Mesenteric fat pad (tissue), 1 donor: ENCODE data around the gene ZSWIM3. TPM values are rescaled to one million over a fixed set of nuclear protein-coding genes. Genes with fewer than 3 reads are reported as not detected.
A peak's percentile ranks its signal among the peaks of the same experiment; 100 is the strongest.
"Not testable (repeated sequence)": the region's sequence is repeated elsewhere in the genome, so short reads cannot be mapped to it uniquely, and the experiment has no call there.

Source experiments
- DNase-seq: peaks from one replicate; pipeline ENCODE4 v3.0.0-alpha.2; 2020; ENCODE audit warnings: low spot score
- long read RNA-seq: library from polyadenylated mRNA; unstranded; transcript quantifications from one replicate; pipeline ENCODE4 v2.0.0, GENCODE V29; 2020
- total RNA-seq: library from RNA; stranded (reverse); fragmentation: NEBNext Ultra II Directional; extraction: Animal tissue kit (Norgen Biotek cat#: 25700); gene quantifications from one replicate; pipeline ENCODE4 v1.2.1, GENCODE V29; 2021
- donor health status: DM: yes; HTN: yes; CAD: no.

The ZSWIM3 gene
- total RNA-seq, result 2.2 TPM
- long read RNA-seq, partial matches to known transcripts, result 0 of 7 reads
- long read RNA-seq, other reads (novel, unspliced or antisense), result 5 of 7 reads

GRCh38 chr20:45857114-45857881, at the start of gene ZSWIM3, which contains the start of gene ACOT8:
Gene ZSWIM3 (plus strand): TSS chr20:45857614. CDS start chr20:45857826, 212 bp downstream.
Gene ACOT8 (minus strand): TSS chr20:45857392. CDS start chr20:45857315, 77 bp downstream.
- peak; percentile 93 for DNase-seq

DNA sequence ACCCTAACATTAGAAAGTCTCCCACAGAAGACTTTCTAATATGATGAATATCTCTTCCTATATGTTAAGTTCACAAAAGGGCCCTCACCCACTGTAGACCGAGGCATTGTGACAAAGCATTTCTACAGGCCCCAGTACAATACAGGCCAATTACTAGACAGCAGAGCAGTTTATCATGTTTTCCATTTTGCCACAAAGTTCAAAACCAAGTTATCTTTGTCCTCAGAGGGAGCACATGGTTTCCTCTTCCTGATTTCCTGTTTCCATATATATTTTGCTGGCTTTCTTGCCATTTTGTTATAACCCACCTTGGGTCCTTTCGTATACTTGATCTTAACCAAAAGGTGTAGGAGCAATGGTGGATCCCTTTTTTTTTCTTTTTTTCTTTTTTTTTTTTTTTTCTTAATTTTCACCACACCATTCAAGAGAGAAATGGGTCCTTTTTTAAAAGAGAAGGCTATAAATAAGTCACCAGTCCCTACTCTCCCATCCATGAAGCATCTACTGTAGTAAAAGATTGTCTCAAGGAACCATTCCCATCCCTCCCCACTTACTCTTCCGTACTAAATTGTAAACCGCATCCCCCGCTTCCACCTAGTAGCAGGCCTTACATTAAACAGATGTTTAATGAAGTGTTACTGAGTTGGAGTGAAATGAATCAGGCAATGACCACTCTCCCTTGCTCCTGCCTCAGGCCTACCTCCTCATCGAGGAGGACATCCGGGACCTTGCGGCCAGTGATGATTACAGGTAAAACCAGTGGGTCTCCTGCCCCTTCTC, 47.0 kb upstream of the ZSWIM3 start:
- DNase-seq, result no peak

DNA sequence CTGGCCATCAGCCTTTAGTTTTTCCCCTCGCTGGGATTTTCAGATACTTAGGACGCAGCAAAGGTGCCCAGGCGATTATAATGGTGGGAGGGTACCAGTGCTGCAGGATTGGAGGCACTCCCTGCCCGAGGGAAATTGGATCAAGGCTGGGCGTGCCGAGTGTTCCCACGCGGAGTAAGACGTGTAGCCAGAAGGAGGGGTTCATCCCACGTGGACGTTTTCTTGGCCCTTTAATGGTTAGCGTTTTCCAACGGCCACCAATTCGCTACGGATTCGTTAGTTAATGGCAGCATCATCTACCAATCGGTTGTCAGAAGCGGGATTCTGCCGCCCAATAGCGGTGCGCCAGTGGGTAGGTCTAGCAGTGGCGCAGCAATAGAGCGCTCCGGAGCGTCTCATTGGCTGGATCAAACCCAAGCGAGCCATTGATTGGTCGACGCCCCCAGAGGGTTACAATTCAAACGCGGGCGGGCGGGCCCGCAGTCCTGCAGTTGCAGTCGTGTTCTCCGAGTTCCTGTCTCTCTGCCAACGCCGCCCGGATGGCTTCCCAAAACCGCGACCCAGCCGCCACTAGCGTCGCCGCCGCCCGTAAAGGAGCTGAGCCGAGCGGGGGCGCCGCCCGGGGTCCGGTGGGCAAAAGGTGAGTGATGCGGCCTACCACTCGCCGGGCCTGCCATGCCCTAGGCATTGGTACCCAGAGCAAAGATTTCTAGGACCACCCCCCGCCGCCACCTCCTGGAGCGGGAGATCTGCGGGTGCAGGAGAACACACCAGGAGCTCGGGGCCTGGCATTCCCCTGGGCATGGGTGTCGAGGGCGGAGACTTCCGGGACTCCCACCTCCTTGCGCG, 45.0 kb upstream of the ZSWIM3 start, which contains the start of gene UBE2C:
Gene UBE2C (plus strand): TSS at position 488 of the 849 bp plus-strand sequence. CDS start 52 bp downstream, at position 540.
- peak; percentile 98 for DNase-seq

- DNase-seq, result no peak
These were observed 44.4 kb upstream of the ZSWIM3 start for GRCh38 chr20:45813006-45813340.

GRCh38 chr20:45813489-45813888, 43.9 kb upstream of the ZSWIM3 start:
- no peak for DNase-seq

- DNase-seq, result no peak
These were observed 43.1 kb upstream of the ZSWIM3 start for GRCh38 chr20:45814314-45814713.

DNA sequence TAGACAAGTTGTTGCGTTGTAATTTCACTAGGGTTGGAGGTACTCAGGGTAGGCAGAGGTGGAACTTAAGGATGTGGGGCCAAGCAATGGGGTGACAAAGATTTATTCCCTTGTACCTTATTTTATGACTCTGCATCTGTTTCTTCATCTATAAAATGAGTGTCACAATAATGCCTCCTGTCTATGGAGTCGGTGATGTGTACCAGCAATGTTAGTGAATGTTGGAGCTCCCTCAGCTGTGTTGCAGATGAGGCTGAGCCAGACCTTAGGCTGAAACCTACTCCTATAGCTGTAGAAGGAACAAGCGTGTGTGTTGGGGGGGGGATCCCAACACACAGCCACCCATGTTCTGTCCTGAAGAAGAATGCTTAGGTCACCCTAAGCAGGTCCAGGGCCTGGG, 40.5 kb upstream of the ZSWIM3 start:
- no peak for DNase-seq

DNA sequence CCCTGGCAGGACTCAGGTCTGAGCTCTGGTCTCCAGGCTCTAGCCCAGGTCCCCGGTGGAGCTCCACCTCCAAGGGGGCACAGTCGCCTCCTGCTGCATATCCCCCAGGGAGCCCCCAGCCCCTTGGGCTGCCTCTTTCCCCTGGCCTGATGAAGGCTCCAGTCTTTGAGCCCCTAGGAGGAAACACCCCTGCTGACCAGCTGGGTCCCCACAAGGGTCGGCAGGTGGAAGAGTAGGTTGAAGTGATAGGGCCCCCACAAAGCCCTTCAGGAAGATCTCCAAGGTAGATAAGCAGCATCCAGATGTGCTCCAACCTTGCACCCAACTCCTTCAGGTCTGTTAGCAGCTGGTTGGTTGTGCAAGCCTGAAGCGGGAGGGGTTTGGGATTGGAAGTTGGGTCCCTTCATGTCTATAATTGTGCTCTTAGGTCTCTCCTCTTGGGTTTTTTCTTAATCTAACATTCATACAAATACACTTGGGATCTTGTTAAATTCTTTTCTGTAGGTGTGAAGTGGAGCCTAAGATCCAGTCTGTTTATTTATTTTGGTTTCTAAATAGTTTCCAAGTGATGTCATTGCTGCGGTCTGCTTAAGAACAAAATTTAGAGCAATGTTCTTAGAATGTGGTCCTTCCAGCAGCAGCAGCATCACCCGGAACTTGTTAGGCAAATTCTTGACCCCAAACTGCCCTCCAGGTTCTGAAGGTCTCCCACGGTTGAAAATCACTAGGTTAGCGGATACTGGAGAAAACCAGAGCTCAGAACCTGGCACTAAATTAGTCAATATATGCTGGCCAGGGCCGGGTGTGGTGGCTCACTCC, 39.8 kb upstream of the ZSWIM3 start:
- no peak for DNase-seq

DNA sequence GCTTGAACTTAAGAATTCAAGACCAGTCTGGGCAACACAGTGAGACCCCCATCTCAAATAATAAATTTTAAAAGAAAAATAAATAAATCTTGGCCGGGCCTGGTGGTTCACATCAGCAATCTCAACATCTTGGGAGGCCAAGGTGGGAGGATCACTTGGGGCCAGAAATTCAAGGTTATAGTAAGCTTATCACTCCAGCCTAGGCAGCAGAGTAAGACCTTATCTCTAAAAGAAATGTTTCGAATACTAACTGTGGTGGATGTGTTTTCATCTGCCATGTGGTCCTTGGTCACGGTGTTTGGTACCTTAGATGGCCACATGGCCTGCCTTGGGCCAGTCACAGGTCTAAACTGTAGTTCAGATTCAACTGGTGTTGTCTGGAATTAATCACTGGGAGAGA, 39.2 kb upstream of the ZSWIM3 start:
- no peak for DNase-seq

DNA sequence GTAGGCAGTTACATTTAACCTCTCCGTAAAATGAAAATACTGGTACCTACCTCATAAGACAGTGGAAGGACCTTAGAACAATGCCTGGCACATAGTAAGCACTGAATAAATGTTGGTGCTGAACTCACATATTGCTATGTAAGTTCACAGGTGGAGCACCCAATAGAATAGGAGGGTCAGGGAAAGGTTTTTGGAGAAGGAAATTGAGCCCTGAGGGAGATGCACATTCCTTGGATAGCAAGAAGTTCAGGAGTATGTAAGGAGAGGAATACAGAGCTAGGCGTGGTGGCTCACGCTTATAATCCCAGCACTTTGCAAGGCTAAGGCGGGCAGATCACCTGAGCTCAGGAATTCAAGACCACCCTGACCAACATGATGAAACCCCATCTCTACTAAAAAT, 37.9 kb upstream of the ZSWIM3 start:
- no peak for DNase-seq

- no peak for DNase-seq
These were observed 35.5 kb upstream of the ZSWIM3 start for GRCh38 chr20:45821947-45822346.

GRCh38 chr20:45822857-45823256, 34.6 kb upstream of the ZSWIM3 start:
- no peak for DNase-seq

DNA sequence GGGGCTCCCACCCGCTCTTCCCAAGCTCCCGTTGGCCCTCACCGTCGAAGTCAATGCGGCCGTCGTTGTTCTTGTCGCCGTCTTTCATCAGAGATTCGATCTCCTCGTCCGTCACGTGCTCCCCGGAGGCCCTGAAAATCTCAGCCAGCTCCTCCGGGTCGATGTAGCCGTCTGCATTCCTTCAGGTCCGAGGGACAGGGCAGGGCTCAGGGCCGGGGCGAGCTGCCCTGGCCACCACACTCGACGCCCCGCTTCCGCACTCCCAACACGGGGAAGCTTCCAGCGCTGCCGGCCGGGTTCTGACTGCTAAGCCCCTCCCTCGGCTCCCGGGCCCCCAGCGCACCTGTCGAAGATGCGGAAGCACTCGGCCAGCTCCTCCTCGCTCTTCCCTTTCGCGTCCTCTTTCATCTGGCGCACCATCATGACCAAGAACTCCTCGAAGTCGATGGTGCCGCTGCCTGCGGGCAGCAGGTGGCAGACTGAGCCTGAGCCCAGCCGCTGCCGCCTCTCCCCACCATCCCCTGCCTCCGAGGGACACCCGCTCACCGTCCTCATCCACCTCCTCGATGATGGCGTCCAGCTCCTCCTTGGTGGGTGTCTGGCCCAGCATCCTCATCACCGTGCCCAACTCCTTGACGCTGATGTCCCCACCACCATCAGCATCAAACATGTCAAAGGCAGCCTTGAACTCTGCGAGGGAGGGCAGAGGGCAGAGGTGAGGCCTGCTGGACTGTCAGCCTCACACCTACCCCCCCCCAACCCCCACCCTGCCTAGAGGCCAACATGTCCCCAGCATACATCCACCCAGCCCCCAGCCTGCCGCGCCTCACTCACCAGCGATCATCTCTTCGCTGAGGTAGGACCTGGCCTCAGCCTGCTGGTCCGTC, 33.2 kb upstream of the ZSWIM3 start:
- DNase-seq, result no peak

DNA sequence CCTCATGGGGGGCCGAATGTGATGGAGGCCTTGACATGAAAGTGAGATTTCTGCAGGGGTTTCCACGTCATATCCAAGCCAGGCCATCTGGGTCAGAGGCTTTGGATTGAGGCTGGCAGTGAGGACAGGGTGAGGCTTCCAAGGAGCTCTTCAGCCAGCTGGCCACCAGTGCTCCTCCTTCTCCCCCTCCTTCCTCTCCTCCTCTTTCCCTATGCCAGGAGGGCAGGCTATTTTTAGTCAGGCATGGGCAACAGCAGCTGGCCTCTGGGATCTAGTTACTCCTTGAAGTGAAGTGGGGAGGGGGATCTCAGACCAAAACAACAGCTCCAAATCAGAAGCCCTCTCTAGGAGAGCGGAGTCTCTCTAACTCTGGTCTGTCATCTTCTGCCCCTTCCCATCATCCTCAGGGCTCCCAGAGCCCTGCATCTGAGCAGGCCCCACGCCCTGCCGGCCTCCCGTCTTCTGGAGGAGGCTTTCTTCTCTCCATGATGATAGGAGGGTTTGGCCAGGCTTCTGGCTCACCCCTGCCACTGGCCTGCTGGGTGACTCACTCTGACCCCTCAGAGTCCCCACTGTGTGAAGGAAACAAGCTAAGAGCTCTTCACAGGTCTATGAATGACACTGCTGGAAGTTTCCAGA, 30.9 kb upstream of the ZSWIM3 start:
- DNase-seq, result no peak

DNA sequence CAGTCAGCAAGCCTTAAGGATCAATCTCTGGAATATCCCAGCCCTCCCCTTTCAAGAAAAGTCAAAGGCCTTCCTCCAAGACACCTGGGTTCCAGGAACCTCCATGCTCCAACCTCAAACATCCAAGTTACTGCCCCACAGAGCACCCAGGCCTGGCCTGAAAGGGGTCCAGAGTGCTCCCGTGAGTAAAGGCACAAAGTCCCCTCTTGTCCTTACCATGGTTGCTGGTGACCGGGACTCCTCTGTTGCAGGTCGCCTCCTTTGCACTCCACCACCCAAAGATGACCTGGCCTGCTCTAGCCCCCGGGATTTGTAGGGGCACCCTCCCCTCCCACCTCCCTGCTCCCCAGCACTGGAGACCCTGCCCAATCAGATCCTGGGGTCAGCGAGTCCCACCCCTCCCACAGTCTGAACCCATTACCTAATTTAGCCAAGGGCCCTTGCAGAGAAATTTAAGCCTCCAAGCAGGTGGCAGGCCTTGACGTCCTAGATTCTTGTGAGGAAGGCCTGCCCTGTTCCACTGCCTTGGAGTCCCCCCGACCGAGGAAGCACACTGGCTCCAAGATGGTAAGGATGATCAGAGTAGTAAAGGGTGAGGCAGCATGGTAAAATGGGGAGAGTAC, 30.3 kb upstream of the ZSWIM3 start, which contains the start of gene TNNC2:
Gene TNNC2 (minus strand): TSS at position 283 of the 623 bp plus-strand sequence. CDS start 64 bp downstream, at position 219.
- no peak for DNase-seq

GRCh38 chr20:45827712-45828111, 29.7 kb upstream of the ZSWIM3 start:
- no peak for DNase-seq

- no peak for DNase-seq
These were observed 28.8 kb upstream of the ZSWIM3 start for GRCh38 chr20:45828589-45828988.

- not testable (repeated sequence) for DNase-seq
These were observed 27.7 kb upstream of the ZSWIM3 start for GRCh38 chr20:45829673-45830106.
